Adrenal gland (tissue), 12 donors: ENCODE data around the gene CHMP4A. TPM values are rescaled to one million over a fixed set of nuclear protein-coding genes. Genes with fewer than 3 reads are reported as not detected.

Source experiments
- DNase-seq, 7 donors: peaks; one replicate each; pipeline ENCODE4 v3.0.0-alpha.2; 2019 to 2020
- H3K27ac ChIP-seq, 5 donors: fragments of 200-600 bp; sonication (generic) in 4 of 5; 1 replicate in 3 of 5; 2 replicates in 2 of 5; pipeline versions ENCODE4 v1.5.1 to v1.8.0; 2016 to 2020; ENCODE audit warnings: mild to moderate bottlenecking in 1 of 5
- H3K27me3 ChIP-seq: fragments of 200-600 bp; 2 replicates; pipeline ENCODE4 v1.8.0; 2021
- H3K36me3 ChIP-seq, 2 donors: fragments of 200-600 bp; replicated peaks in 1 of 2; 1 replicate in 1 of 2; 2 replicates in 1 of 2; pipeline versions ENCODE4 v1.5.1 to v1.8.0; 2018 to 2022
- H3K4me1 ChIP-seq, 2 donors: fragments of 200-600 bp; replicated peaks in 1 of 2; 1 replicate in 1 of 2; 2 replicates in 1 of 2; pipeline versions ENCODE4 v1.5.1 to v1.8.0; 2018 to 2021
- H3K4me3 ChIP-seq, 4 donors: fragments of 200-600 bp; sonication (generic) in 3 of 4; one replicate each; pipeline ENCODE4 v1.5.1; 2016 to 2018
- H3K9me3 ChIP-seq, 3 donors: fragments of 200-600 bp; sonication (generic) in 1 of 3; replicated peaks in 1 of 3; 1 replicate in 2 of 3; 2 replicates in 1 of 3; pipeline versions ENCODE4 v1.5.1 to v1.8.0; 2016 to 2021
- CTCF ChIP-seq, 6 experiments: fragments of 450-650 bp in 4 of 6; fragments of 200-600 bp in 2 of 6; sonication (generic) in 1 of 6; IDR thresholded peaks; 1 replicate in 5 of 6; 2 replicates in 1 of 6; pipeline versions ENCODE4 v1.5.1 to v1.8.0; 2016 to 2021; ENCODE audit warnings: antibody characterized with exemption in 6 of 6, mild to moderate bottlenecking in 2 of 6, moderate library complexity in 1 of 6
- POLR2A ChIP-seq, 2 donors: fragments of 450-650 bp; IDR thresholded peaks; one replicate each; pipeline ENCODE4 v1.6.1; 2017; ENCODE audit warnings: antibody characterized with exemption in 2 of 2, mild to moderate bottlenecking in 2 of 2, moderate library complexity in 1 of 2
- WGBS, 4 donors: extraction: QIAGEN DNeasy Blood & Tissue Kit in 2 of 4; methylation state at CpG; one replicate each; pipeline versions ENCODE4 v1.1.5 to v1.1.7; 2013 to 2017; 5-methylcytosine and 5-hydroxymethylcytosine counted together
- intact Hi-C, 2 donors: fragments of 100-400 bp; cut with DNase I; formaldehyde crosslinking; loops; one replicate each; pipeline versions ENCODE4 v1.14.1 to v1.15.0; 2022 to 2023
- polyA plus RNA-seq, 3 donors: library from polyadenylated mRNA; stranded (reverse); fragments of 200-250 nt in 2 of 3; fragments of 350-450 nt in 1 of 3; fragmentation: Illumina TruSeq in 1 of 3; extraction: RNeasy Lipid Tissue Mini Kit (QIAGEN cat#74804) in 1 of 3; gene quantifications; one replicate each; pipeline ENCODE4 v1.2.3, GENCODE V29; 2013 to 2014
- total RNA-seq, 9 donors: library from RNA; depleted of rRNA in 4 of 9; stranded (reverse); fragments of >200 nt in 4 of 9; fragments of 120-200 nt in 1 of 9; fragmentation: NEBNext Ultra II Directional in 1 of 9; extraction: Animal tissue kit (Norgen Biotek cat#: 25700) in 1 of 9; gene quantifications; one replicate each; pipeline versions ENCODE4 v1.1.0 to v1.2.4, GENCODE V29; 2013 to 2023
- donor health status: healthy with polysubstance abuse.
- donor health status: Bipolar disorder and iron deficiency.
- donor health status: DM: yes; HTN: yes; CAD: no.
- donor health status: DM: no; HTN: no; CAD: no.
- donor health status: DM: no; HTN: no; CAD: no.
- donor health status: DM: yes; HTN: yes; CAD: no.

The CHMP4A gene
- total and polyA plus RNA-seq, 12 donors, result 32.9 to 118 (median 59.0) TPM

GRCh38 chr14:24258119-24258518, 44.8 kb upstream of the CHMP4A start:
- Histone ChIP-seq H3K36me3 (no peaks in the 10 kb centered on the region), H3K4me1 (no peaks in the 10 kb centered on the region), H3K9me3 (no peaks in the 10 kb centered on the region), H3K27me3 (no peaks in the 10 kb centered on the region), H3K27ac (peak overlapping the region in 1 of 5 donors; percentile 68), H3K4me3 (no peak overlapping the region)
- 88 to 91% (median 90%) methylated on average over 6 to 9 of the region's 9 CpGs for WGBS, 4 donors
- no peak for TF ChIP-seq POLR2A (IDR thresholded peaks at IDR 0.05)
- intact Hi-C loops, result no loop called here
- DNase-seq, result no peak

- Histone ChIP-seq H3K27ac (peak overlapping the region in 1 of 5 donors; percentile 2), H3K4me1 (no peaks in the 10 kb centered on the region), H3K4me3 (no peak overlapping the region), H3K36me3 (no peaks in the 10 kb centered on the region), H3K27me3 (no peaks in the 10 kb centered on the region), H3K9me3 (no peaks in the 10 kb centered on the region)
- intact Hi-C loops, result no loop called here
- DNase-seq, result no peak
- 68 to 77% (median 73%) methylated on average over 3 to 4 of the region's 4 CpGs for WGBS, 4 donors
- TF ChIP-seq CTCF (IDR thresholded peaks at IDR 0.05) (no peak), POLR2A (IDR thresholded peaks at IDR 0.05) (no peak)
These were observed 43.7 kb upstream of the CHMP4A start for GRCh38 chr14:24256960-24257359.

- intact Hi-C loops, result no loop called here
- TF ChIP-seq CTCF (IDR thresholded peaks at IDR 0.05), result no peak
- no peak for TF ChIP-seq POLR2A (IDR thresholded peaks at IDR 0.05)
- no peak for DNase-seq
- no peaks in the 10 kb centered on the region for H3K9me3 ChIP-seq
- H3K27ac ChIP-seq, result no peak overlapping the region
- H3K4me1 ChIP-seq, result no peaks in the 10 kb centered on the region
- no peak overlapping the region for H3K4me3 ChIP-seq
- no peaks in the 10 kb centered on the region for H3K27me3 ChIP-seq
- WGBS, 4 donors, result 93 to 97% (median 95%) methylated on average over 9 to 12 of the region's 12 CpGs
- H3K36me3 ChIP-seq, result no peaks in the 10 kb centered on the region
These were observed 42.8 kb upstream of the CHMP4A start for GRCh38 chr14:24255931-24256711.

GRCh38 chr14:24255438-24255837, 42.1 kb upstream of the CHMP4A start:
- Histone ChIP-seq H3K27me3 (no peaks in the 10 kb centered on the region), H3K27ac (no peak overlapping the region), H3K36me3 (no peaks in the 10 kb centered on the region), H3K9me3 (no peaks in the 10 kb centered on the region), H3K4me3 (no peak overlapping the region), H3K4me1 (no peaks in the 10 kb centered on the region)
- WGBS, 4 donors, result 91 to 100% (median 95%) methylated on average over 4 to 8 of the region's 8 CpGs
- TF ChIP-seq POLR2A (IDR thresholded peaks at IDR 0.05), result no peak
- no peak for TF ChIP-seq CTCF (IDR thresholded peaks at IDR 0.05)
- intact Hi-C loops, result no loop called here
- no peak for DNase-seq
